Activated CD8-positive, alpha-beta T cell treated with anti-CD3 and anti-CD28 coated beads for 36 hours (primary cell): ENCODE measurements around the gene PPM1L. TPM values are rescaled to one million over a fixed set of nuclear protein-coding genes. Genes with fewer than 3 reads are reported as not detected.

Source experiments
- ATAC-seq: fragments of 200-7000 bp; cut with Tn5 transposase; one replicate; pipeline ENCODE4 v1.10.0; 2021; ENCODE audit warnings: mild to moderate bottlenecking, moderate library complexity
- CTCF ChIA-PET: fragments of 350-600 bp; sonication (Branson Sonifier 250); formaldehyde crosslinking; loops from one replicate; lab custom pipeline; 2021; ENCODE audit warnings: antibody characterized with exemption; lab: Charles Lee
- POLR2A ChIA-PET: fragments of 350-600 bp; sonication (Branson Sonifier 250); formaldehyde crosslinking; loops from one replicate; lab custom pipeline; 2021; ENCODE audit warnings: antibody characterized with exemption; lab: Charles Lee
- DNase-seq: peaks from one replicate; pipeline ENCODE4 v3.0.0-alpha.2; 2020
- H3K27ac Mint-ChIP-seq: one replicate; pipeline ENCODE4 v1.8.0; 2021; ENCODE audit warnings: mild to moderate bottlenecking, mixed read lengths
- H3K27me3 Mint-ChIP-seq: one replicate; pipeline ENCODE4 v1.8.0; 2021; ENCODE audit warnings: mixed read lengths
- H3K36me3 Mint-ChIP-seq: one replicate; pipeline ENCODE4 v1.8.0; 2021; ENCODE audit warnings: low read depth, mixed read lengths
- H3K4me1 Mint-ChIP-seq: one replicate; pipeline ENCODE4 v1.8.0; 2021; ENCODE audit warnings: low read depth, mixed read lengths
- H3K4me3 Mint-ChIP-seq: one replicate; pipeline ENCODE4 v1.8.0; 2021; ENCODE audit warnings: mild to moderate bottlenecking, moderate library complexity, mixed read lengths
- H3K9me3 Mint-ChIP-seq: one replicate; pipeline ENCODE4 v1.8.0; 2021; ENCODE audit warnings: mixed read lengths
- intact Hi-C: fragments of 100-400 bp; cut with micrococcal nuclease; formaldehyde crosslinking; loops from one replicate; pipeline ENCODE4 v1.10.0; 2022
- total RNA-seq, 2 experiments: library from RNA; stranded (reverse); gene quantifications; one replicate each; pipeline ENCODE4 v1.2.3, GENCODE V29; 2021
- TF ChIP-seq, protein P1 (sequence below): fragments of 200-600 bp; IDR thresholded peaks from one replicate; pipeline ENCODE4 v1.8.0; 2022; ENCODE audit warnings: antibody characterized with exemption, mild to moderate bottlenecking

PPM1L gene
- total RNA-seq, 2 experiments from 2014 or later = 2.6 to 2.7 TPM

GRCh38 chr3:160792540-160792939 is 36.5 kb downstream of the PPM1L start:
- TF ChIP-seq, protein P1, sequence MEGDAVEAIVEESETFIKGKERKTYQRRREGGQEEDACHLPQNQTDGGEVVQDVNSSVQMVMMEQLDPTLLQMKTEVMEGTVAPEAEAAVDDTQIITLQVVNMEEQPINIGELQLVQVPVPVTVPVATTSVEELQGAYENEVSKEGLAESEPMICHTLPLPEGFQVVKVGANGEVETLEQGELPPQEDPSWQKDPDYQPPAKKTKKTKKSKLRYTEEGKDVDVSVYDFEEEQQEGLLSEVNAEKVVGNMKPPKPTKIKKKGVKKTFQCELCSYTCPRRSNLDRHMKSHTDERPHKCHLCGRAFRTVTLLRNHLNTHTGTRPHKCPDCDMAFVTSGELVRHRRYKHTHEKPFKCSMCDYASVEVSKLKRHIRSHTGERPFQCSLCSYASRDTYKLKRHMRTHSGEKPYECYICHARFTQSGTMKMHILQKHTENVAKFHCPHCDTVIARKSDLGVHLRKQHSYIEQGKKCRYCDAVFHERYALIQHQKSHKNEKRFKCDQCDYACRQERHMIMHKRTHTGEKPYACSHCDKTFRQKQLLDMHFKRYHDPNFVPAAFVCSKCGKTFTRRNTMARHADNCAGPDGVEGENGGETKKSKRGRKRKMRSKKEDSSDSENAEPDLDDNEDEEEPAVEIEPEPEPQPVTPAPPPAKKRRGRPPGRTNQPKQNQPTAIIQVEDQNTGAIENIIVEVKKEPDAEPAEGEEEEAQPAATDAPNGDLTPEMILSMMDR = no peak
- ChIA-PET POLR2A (no interaction called here), CTCF (no interaction called here)
- H3K4me3 Mint-ChIP-seq = no peak overlapping the region
- no peak for ATAC-seq
- no peak overlapping the region for H3K27ac Mint-ChIP-seq
- DNase-seq = no peak
- H3K36me3 Mint-ChIP-seq = no peaks in the 10 kb centered on the region
- intact Hi-C loops = no loop called here
- peaks cover 2% of the 10 kb centered on the region for H3K9me3 Mint-ChIP-seq
- H3K4me1 Mint-ChIP-seq = peaks cover 4% of the 10 kb centered on the region
- H3K27me3 Mint-ChIP-seq = no peaks in the 10 kb centered on the region

- TF ChIP-seq, protein P1 = no peak
- intact Hi-C loops = no loop called here
- H3K27me3 Mint-ChIP-seq = no peaks in the 10 kb centered on the region
- no peak overlapping the region for H3K4me3 Mint-ChIP-seq
- H3K9me3 Mint-ChIP-seq = no peaks in the 10 kb centered on the region
- ChIA-PET POLR2A (no interaction called here), CTCF (interaction anchor here (1.0 kb wide), 1 partner anchor 148 kb away, joined by 3 read pairs; no protein-coding TSS in a partner anchor)
- no peak for DNase-seq
- no peak overlapping the region for H3K27ac Mint-ChIP-seq
- no peak for ATAC-seq
- H3K4me1 Mint-ChIP-seq = peaks cover 4% of the 10 kb centered on the region
- H3K36me3 Mint-ChIP-seq = no peaks in the 10 kb centered on the region
Measured at GRCh38 chr3:160793722-160794252, 37.8 kb downstream of the PPM1L start.

GRCh38 chr3:160796089-160796812 is 40.2 kb downstream of the PPM1L start:
- CTCF ChIA-PET = no interaction called here
- no peak for ATAC-seq

DNA sequence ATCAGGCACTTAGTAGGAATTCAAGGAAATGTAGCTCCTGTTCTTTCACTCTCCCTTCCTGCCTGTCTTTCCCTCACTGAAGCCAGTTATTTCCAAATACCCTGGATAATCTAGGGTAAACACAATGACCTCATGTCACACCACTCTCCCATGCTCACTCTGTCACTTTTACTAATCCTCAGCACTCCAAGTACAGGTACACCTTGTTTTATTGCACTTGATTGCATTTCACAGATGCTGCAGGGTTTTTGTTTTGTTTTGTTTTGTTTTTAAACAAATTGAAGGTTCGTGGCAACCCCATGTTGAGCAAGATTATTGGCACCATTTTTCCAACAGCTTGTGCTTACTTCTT is 40.8 kb downstream of the PPM1L start:
- Mint-ChIP-seq H3K27me3 (no peaks in the 10 kb centered on the region), H3K9me3 (no peaks in the 10 kb centered on the region), H3K4me3 (no peak overlapping the region), H3K27ac (no peak overlapping the region), H3K4me1 (peaks cover 7% of the 10 kb centered on the region), H3K36me3 (no peaks in the 10 kb centered on the region)
- TF ChIP-seq, protein P1 = no peak
- DNase-seq (no peak), ATAC-seq (no peak)
- intact Hi-C loops = no loop called here
- POLR2A ChIA-PET = no interaction called here
- CTCF ChIA-PET = no interaction called here

More at GRCh38 chr3:160796089-160796812, 40.2 kb downstream of the PPM1L start:
- intact Hi-C loops = no loop called here
- Mint-ChIP-seq H3K27ac (no peak overlapping the region), H3K36me3 (no peaks in the 10 kb centered on the region), H3K4me1 (peaks cover 4% of the 10 kb centered on the region), H3K27me3 (no peaks in the 10 kb centered on the region), H3K9me3 (no peaks in the 10 kb centered on the region), H3K4me3 (no peak overlapping the region)
- POLR2A ChIA-PET = interaction anchor here (0.6 kb wide), 1 partner anchor 14 kb away, joined by 3 read pairs; no protein-coding TSS in a partner anchor
- DNase-seq = no peak
- TF ChIP-seq, protein P1 = no peak

DNA sequence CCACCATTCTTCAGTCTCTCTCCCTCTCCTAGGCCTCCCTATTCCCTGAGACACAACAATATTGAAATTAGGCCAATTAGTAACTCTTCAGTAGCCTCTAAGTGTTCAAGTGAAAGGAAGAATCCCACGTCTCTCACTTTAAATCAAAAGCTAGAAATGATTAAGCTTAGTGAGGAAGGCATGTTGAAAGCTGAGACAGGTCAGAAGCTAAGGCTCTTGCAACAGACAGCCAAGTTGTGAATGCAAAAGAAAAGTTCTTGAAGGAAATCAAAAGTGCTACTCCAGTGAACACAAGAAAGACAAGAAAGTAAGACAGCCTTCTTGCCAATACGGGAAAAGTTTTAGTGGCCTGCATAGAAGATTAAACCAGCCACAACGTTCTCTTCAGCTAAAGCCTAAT is 41.3 kb downstream of the PPM1L start:
- DNase-seq = no peak
- intact Hi-C loops = no loop called here
- H3K27me3 Mint-ChIP-seq = no peaks in the 10 kb centered on the region
- H3K9me3 Mint-ChIP-seq = no peaks in the 10 kb centered on the region
- CTCF ChIA-PET = no interaction called here
- no peak overlapping the region for H3K4me3 Mint-ChIP-seq
- POLR2A ChIA-PET = no interaction called here
- no peaks in the 10 kb centered on the region for H3K36me3 Mint-ChIP-seq
- no peak for ATAC-seq
- TF ChIP-seq, protein P1 = no peak
- H3K27ac Mint-ChIP-seq = no peak overlapping the region
- peaks cover 12% of the 10 kb centered on the region for H3K4me1 Mint-ChIP-seq
